Loucy (cell line): ENCODE data around the gene PITX3.

Experiments used
- H2AFZ ChIP-seq: fragments of 200-600 bp; sonication (generic); 2 replicates; pipeline ENCODE4 v1.6.0; 2016; ENCODE audit warnings: antibody characterized with exemption, mild to moderate bottlenecking, low read length, moderate library complexity
- H3F3A ChIP-seq: fragments of 200-600 bp; 2 replicates; pipeline ENCODE4 v1.6.0; 2016; ENCODE audit warnings: antibody characterized with exemption, low read depth, mild to moderate bottlenecking
- H3K27me3 ChIP-seq: fragments of 200-600 bp; sonication (generic); 2 replicates; pipeline ENCODE4 v1.6.1; 2014; ENCODE audit warnings: low read length, mild to moderate bottlenecking; ENCODE audit not compliant: insufficient read depth, poor library complexity, severe bottlenecking
- H3K36me3 ChIP-seq: fragments of 200-600 bp; sonication (generic); 2 replicates; pipeline ENCODE4 v1.6.1; 2016; ENCODE audit warnings: low read length; ENCODE audit not compliant: insufficient read depth
- H3K4me1 ChIP-seq: fragments of 200-600 bp; sonication (generic); 2 replicates; pipeline ENCODE4 v1.5.1; 2014; ENCODE audit warnings: low read length, mild to moderate bottlenecking; ENCODE audit not compliant: insufficient read depth, poor library complexity, severe bottlenecking
- H3K4me2 ChIP-seq: fragments of 200-600 bp; sonication (generic); 2 replicates; pipeline ENCODE4 v1.6.0; 2014; ENCODE audit warnings: antibody characterized with exemption, low read length, low read depth, mild to moderate bottlenecking; ENCODE audit not compliant: poor library complexity, severe bottlenecking
- H3K4me3 ChIP-seq: fragments of 200-600 bp; sonication (generic); 2 replicates; pipeline ENCODE4 v1.5.1; 2014; ENCODE audit warnings: low read length, mild to moderate bottlenecking, mixed read lengths; ENCODE audit not compliant: poor library complexity, severe bottlenecking
- H3K79me2 ChIP-seq: fragments of 200-600 bp; sonication (generic); 2 replicates; pipeline ENCODE4 v1.6.1; 2014; ENCODE audit warnings: low read length; ENCODE audit not compliant: insufficient read depth
- H3K9ac ChIP-seq: fragments of 200-600 bp; sonication (generic); 2 replicates; pipeline ENCODE4 v1.6.0; 2014; ENCODE audit warnings: mild to moderate bottlenecking, low read depth, low read length, moderate library complexity; ENCODE audit not compliant: poor library complexity, severe bottlenecking
- H3K9me2 ChIP-seq: fragments of 200-600 bp; sonication (generic); replicated peaks from 2 replicates; pipeline ENCODE4 v1.6.1; 2016; ENCODE audit warnings: low read depth, low read length, mixed read lengths
- H3K9me3 ChIP-seq: fragments of 200-600 bp; sonication (generic); 2 replicates; pipeline ENCODE4 v1.6.1; 2014; ENCODE audit warnings: mild to moderate bottlenecking, antibody characterized with exemption, low read length, low read depth; ENCODE audit not compliant: insufficient read depth
- H4K20me1 ChIP-seq: fragments of 200-600 bp; sonication (generic); 2 replicates; pipeline ENCODE4 v1.6.0; 2014; ENCODE audit warnings: antibody characterized with exemption, low read length, mild to moderate bottlenecking; ENCODE audit not compliant: insufficient read depth, poor library complexity, severe bottlenecking
- EZH2phosphoT487 ChIP-seq: fragments of 200-600 bp; IDR thresholded peaks from 2 replicates; pipeline ENCODE4 v1.6.1; 2018; ENCODE audit warnings: antibody characterized with exemption, mild to moderate bottlenecking, moderate library complexity, borderline replicate concordance
- TF ChIP-seq, protein P1 (sequence below): fragments of 200-600 bp; sonication (generic); conservative IDR thresholded peaks from 2 replicates; pipeline ENCODE4 v1.5.1; 2014; ENCODE audit warnings: mild to moderate bottlenecking, antibody characterized with exemption, low read length

Gene PITX3

DNA sequence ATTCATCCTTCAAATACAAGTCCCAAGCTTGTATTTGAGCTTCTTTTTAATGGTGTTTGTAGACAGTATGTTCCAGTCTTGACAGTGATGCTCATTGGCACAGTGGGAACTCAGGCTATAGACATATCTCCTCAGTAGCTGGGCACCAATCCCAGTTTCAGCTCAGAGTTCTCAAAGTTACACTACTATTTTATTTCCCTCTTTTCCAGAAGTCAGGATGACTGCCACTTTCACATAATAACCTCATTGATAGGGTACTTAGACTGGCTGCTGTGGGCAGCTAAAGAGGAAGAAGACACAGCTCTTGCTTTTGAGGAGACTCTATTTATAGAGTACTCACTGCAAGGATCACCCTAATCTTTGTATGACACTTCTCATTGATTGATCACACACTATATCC lies 6.4 kb upstream of the PITX3 start:
- Histone ChIP-seq H3K79me2 (peaks cover 72% of the 10 kb centered on the region), H2AFZ (no peak overlapping the region), H3K9ac (peak overlapping the region; percentile 73), H3K9me2 (no peaks in the 10 kb centered on the region), H3K4me1 (peaks cover 37% of the 10 kb centered on the region), H4K20me1 (peaks cover 55% of the 10 kb centered on the region), H3K27me3 (no peaks in the 10 kb centered on the region), H3K4me3 (peak overlapping the region; percentile 92), H3F3A (no peaks in the 10 kb centered on the region), H3K36me3 (no peaks in the 10 kb centered on the region), H3K4me2 (peak overlapping the region; percentile 93), H3K9me3 (no peaks in the 10 kb centered on the region)
- TF ChIP-seq EZH2phosphoT487 = no peak
- TF ChIP-seq, protein P1, sequence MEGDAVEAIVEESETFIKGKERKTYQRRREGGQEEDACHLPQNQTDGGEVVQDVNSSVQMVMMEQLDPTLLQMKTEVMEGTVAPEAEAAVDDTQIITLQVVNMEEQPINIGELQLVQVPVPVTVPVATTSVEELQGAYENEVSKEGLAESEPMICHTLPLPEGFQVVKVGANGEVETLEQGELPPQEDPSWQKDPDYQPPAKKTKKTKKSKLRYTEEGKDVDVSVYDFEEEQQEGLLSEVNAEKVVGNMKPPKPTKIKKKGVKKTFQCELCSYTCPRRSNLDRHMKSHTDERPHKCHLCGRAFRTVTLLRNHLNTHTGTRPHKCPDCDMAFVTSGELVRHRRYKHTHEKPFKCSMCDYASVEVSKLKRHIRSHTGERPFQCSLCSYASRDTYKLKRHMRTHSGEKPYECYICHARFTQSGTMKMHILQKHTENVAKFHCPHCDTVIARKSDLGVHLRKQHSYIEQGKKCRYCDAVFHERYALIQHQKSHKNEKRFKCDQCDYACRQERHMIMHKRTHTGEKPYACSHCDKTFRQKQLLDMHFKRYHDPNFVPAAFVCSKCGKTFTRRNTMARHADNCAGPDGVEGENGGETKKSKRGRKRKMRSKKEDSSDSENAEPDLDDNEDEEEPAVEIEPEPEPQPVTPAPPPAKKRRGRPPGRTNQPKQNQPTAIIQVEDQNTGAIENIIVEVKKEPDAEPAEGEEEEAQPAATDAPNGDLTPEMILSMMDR = no peak

DNA sequence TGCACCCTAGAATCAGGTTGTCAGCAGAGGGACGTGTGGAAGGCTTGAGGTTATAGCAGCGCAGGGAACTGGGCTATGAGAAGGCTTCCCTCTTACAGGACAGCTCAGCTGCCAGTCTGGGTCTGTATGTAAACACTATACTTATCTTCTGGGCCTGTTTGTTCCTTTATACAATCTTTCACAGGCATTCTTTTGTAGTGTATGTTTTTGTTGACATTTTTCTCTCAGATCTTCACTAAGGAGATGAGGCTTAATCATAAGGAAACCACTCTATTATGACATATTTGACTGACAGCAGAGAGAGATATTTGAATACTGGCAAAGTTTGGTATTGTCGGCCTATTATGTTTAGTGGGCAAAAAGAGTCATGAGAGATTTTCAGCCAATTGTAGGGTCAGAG lies 4.9 kb upstream of the PITX3 start:
- H3K79me2 ChIP-seq = peaks cover 59% of the 10 kb centered on the region
- H2AFZ ChIP-seq = no peak overlapping the region
- no peaks in the 10 kb centered on the region for H3K36me3 ChIP-seq
- no peaks in the 10 kb centered on the region for H3K9me3 ChIP-seq
- no peak for TF ChIP-seq EZH2phosphoT487
- TF ChIP-seq, protein P1 = no peak
- H3F3A ChIP-seq = no peaks in the 10 kb centered on the region
- H3K4me2 ChIP-seq = peak overlapping the region; percentile 93
- peaks cover 37% of the 10 kb centered on the region for H3K4me1 ChIP-seq
- peak overlapping the region; percentile 73 for H3K9ac ChIP-seq
- no peaks in the 10 kb centered on the region for H3K27me3 ChIP-seq
- H3K9me2 ChIP-seq = no peaks in the 10 kb centered on the region
- H4K20me1 ChIP-seq = peaks cover 50% of the 10 kb centered on the region
- H3K4me3 ChIP-seq = peak overlapping the region; percentile 92

GRCh38 chr10:102245932-102246251 lies 4.6 kb upstream of the PITX3 start:
- Histone ChIP-seq H3K27me3 (no peaks in the 10 kb centered on the region), H2AFZ (peak overlapping the region; percentile 89), H3K9me3 (no peaks in the 10 kb centered on the region), H3K9ac (peak overlapping the region; percentile 73), H3K36me3 (no peaks in the 10 kb centered on the region), H3K4me3 (peak overlapping the region; percentile 92), H4K20me1 (peaks cover 48% of the 10 kb centered on the region), H3K4me1 (peaks cover 37% of the 10 kb centered on the region), H3F3A (no peaks in the 10 kb centered on the region), H3K4me2 (peak overlapping the region; percentile 93), H3K79me2 (peaks cover 55% of the 10 kb centered on the region), H3K9me2 (no peaks in the 10 kb centered on the region)
- TF ChIP-seq, protein P1 = no peak
- TF ChIP-seq EZH2phosphoT487 = no peak
